Measurements from ENCODE around the gene UMAD1. TPM values are rescaled to one million over a fixed set of nuclear protein-coding genes. Genes with fewer than 3 reads are reported as not detected.

UMAD1 gene
- total RNA-seq, 4 donors from 2014 or later: 15.2 to 28.2 (median 18.7) TPM

DNA sequence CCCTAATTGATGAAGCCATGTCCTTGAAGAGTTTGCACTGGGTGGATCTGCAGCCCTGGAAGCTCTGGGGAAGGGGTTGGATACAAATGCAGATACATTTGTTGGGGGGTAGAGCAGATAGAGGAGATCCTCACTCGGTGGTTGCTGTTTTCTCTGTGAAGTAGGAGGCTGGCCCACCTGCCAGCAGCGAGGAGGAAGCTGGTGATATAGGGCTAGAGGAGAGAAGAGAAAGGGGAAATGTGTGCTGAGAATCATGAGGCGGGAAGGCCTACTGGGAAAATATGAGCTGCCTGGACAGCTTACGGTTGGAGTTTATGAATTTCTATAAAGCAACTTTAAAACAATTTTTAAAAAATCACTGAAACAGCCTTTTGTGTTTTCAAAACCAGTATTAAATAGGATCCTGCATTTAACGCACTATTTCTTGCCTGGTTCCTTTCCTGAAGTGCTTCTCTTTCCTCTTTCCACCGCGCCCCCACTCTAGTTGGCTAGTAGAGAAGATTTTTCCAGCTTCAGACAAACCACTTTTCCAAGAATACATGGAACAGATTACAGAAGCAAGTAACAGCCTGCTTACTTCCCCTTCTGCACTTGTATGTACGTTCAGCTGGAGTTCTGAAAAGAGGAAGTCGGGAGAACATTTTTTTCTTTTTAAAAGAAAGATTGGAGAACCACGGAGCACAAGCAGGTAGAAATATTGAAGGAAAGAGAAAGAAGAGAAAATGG is 227.5 kb downstream of the UMAD1 start:
- Histone ChIP-seq H3K36me3 (no peaks in the 10 kb centered on the region), H3K4me3 (no peak overlapping the region), H3K9me3 (no peaks in the 10 kb centered on the region), H3K4me1 (no peaks in the 10 kb centered on the region), H3K27ac (peak overlapping the region in 1 of 4 donors; percentile 13), H3K27me3 (no peaks in the 10 kb centered on the region)
- TF ChIP-seq POLR2A (IDR thresholded peaks at IDR 0.05): no peak
- TF ChIP-seq, protein P1, sequence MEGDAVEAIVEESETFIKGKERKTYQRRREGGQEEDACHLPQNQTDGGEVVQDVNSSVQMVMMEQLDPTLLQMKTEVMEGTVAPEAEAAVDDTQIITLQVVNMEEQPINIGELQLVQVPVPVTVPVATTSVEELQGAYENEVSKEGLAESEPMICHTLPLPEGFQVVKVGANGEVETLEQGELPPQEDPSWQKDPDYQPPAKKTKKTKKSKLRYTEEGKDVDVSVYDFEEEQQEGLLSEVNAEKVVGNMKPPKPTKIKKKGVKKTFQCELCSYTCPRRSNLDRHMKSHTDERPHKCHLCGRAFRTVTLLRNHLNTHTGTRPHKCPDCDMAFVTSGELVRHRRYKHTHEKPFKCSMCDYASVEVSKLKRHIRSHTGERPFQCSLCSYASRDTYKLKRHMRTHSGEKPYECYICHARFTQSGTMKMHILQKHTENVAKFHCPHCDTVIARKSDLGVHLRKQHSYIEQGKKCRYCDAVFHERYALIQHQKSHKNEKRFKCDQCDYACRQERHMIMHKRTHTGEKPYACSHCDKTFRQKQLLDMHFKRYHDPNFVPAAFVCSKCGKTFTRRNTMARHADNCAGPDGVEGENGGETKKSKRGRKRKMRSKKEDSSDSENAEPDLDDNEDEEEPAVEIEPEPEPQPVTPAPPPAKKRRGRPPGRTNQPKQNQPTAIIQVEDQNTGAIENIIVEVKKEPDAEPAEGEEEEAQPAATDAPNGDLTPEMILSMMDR (IDR thresholded peaks at IDR 0.05): no peak
- DNase-seq: peak in 2 of 3 donors; percentile 48 to 49

- TF ChIP-seq, protein P1 (IDR thresholded peaks at IDR 0.05): no peak
- no peak for TF ChIP-seq POLR2A (IDR thresholded peaks at IDR 0.05)
- H3K27ac ChIP-seq: peak overlapping the region in 1 of 4 donors; percentile 13
- H3K9me3 ChIP-seq: no peaks in the 10 kb centered on the region
Measured at GRCh38 chr7:7868572-7868899, 228.0 kb downstream of the UMAD1 start.

DNA sequence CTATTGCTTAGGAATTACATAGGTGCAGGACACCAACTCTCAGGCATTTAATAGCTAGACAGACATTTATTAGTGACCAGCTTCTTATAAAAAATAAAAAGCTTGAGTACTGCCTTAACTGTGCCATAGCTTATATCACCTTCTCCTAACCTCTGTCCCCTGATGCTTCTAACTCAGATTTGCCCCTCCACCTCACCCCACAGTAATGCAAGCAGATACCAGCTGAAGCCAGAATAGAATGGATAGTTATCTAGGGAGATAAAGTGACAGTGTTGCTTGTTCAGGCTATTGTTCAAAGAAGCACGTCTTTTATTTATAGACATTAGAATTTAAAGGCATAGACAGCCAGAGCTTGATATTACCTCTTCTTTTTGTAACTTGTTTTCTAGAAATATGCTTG is 228.5 kb downstream of the UMAD1 start:
- H3K27ac ChIP-seq: no peak overlapping the region
- H3K27me3 ChIP-seq: no peaks in the 10 kb centered on the region
- TF ChIP-seq, protein P1 (IDR thresholded peaks at IDR 0.05): no peak
- TF ChIP-seq POLR2A (IDR thresholded peaks at IDR 0.05): no peak
- H3K4me3 ChIP-seq: no peak overlapping the region
- H3K36me3 ChIP-seq: no peaks in the 10 kb centered on the region
- DNase-seq: no peak
- no peaks in the 10 kb centered on the region for H3K4me1 ChIP-seq
- no peaks in the 10 kb centered on the region for H3K9me3 ChIP-seq

More at GRCh38 chr7:7868572-7868899, 228.0 kb downstream of the UMAD1 start:
- Histone ChIP-seq H3K27me3 (no peaks in the 10 kb centered on the region), H3K4me1 (no peaks in the 10 kb centered on the region), H3K4me3 (no peak overlapping the region), H3K36me3 (no peaks in the 10 kb centered on the region)
- no peak for DNase-seq

- Histone ChIP-seq H3K27ac (no peak overlapping the region), H3K9me3 (no peaks in the 10 kb centered on the region), H3K4me1 (no peaks in the 10 kb centered on the region), H3K36me3 (no peaks in the 10 kb centered on the region), H3K4me3 (no peak overlapping the region), H3K27me3 (no peaks in the 10 kb centered on the region)
- TF ChIP-seq, protein P1 (IDR thresholded peaks at IDR 0.05): no peak
- TF ChIP-seq POLR2A (IDR thresholded peaks at IDR 0.05): no peak
- no peak for DNase-seq
Measured at GRCh38 chr7:7869651-7870050, 229.1 kb downstream of the UMAD1 start.

DNA sequence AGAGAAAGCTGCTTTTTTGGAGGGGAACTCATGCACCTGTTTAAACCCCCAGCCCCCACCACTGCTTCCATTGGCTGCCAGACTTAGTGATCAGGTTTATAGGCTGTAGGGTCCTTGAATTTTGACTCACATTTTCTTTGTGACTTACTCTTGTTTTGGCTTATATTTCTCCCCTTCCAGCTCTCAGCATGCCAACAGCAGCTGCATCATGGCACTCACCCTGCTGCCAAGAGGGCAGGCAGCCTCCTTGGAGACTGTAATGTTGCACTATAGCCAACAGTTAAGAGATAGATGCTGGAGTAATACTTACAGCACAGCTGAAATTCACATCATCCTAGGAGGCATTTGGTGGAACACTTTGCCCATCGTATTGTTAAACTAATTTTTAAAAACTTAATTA is 230.0 kb downstream of the UMAD1 start:
- no peak for DNase-seq
- Histone ChIP-seq H3K27ac (no peak overlapping the region), H3K9me3 (no peaks in the 10 kb centered on the region), H3K27me3 (no peaks in the 10 kb centered on the region), H3K4me3 (no peak overlapping the region), H3K4me1 (no peaks in the 10 kb centered on the region), H3K36me3 (no peaks in the 10 kb centered on the region)
- TF ChIP-seq, protein P1 (IDR thresholded peaks at IDR 0.05): no peak
- no peak for TF ChIP-seq POLR2A (IDR thresholded peaks at IDR 0.05)

Data from Peyer's patch (tissue), 4 donors.